ENCODE results near the gene SLC39A9. TPM values are rescaled to one million over a fixed set of nuclear protein-coding genes. Genes with fewer than 3 reads are reported as not detected.

The SLC39A9 gene
- total RNA-seq, 1 experiment from 2014 or later: 44.1 TPM

DNA sequence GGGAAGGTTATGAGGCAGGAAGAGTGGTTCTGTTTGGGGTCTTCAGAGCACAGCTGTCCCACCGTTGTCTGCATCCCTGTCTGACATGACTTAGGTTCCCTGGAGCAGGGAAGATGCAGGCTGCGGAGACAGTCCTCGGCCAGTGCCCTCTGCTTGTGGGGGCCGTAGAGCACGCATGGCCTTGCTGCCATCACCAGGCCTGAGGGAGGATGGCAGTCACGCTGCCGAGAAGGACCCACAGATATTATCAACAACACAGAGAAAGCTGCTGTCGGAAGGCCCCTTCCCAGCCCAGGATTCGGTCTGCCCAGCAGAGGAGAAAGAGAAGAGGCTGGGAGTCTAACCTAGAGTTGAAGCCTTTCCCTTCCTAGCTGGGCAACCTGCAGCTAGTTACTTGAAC lies 35.4 kb upstream of the SLC39A9 start:
- TF ChIP-seq ZNF423 (CRISPR knock-in tag; IDR thresholded peaks at IDR 0.05) (no peak), TCF7 (CRISPR knock-in tag; IDR thresholded peaks at IDR 0.05; ENCODE audit: low read depth) (no peak), NR1H2 (CRISPR knock-in tag; IDR thresholded peaks at IDR 0.05) (no peak), MXD4 (CRISPR knock-in tag; IDR thresholded peaks at IDR 0.05; ENCODE audit: borderline replicate concordance) (no peak), FOXJ3 (CRISPR knock-in tag; IDR thresholded peaks at IDR 0.05; ENCODE audit: borderline replicate concordance) (no peak), ZNF121 (CRISPR knock-in tag; IDR thresholded peaks at IDR 0.05) (no peak), E2F4 (CRISPR knock-in tag; IDR thresholded peaks at IDR 0.05; ENCODE audit: borderline replicate concordance, low read depth) (no peak), STAT6 (CRISPR knock-in tag; conservative IDR thresholded peaks at IDR 0.05; ENCODE audit: low read depth) (no peak), GRHL2 (CRISPR knock-in tag; IDR thresholded peaks at IDR 0.05; ENCODE audit: insufficient replicate concordance, severe bottlenecking) (no peak), CREM (CRISPR knock-in tag; IDR thresholded peaks at IDR 0.05) (no peak), CDX4 (CRISPR knock-in tag; IDR thresholded peaks at IDR 0.05; ENCODE audit: borderline replicate concordance) (no peak), TP53 (CRISPR knock-in tag; IDR thresholded peaks at IDR 0.05) (no peak), JUN (CRISPR knock-in tag; IDR thresholded peaks at IDR 0.05) (no peak), FOXP4 (CRISPR knock-in tag; IDR thresholded peaks at IDR 0.05) (no peak), ZNF138 (CRISPR knock-in tag; conservative IDR thresholded peaks at IDR 0.05) (no peak), FOXP1 (CRISPR knock-in tag; IDR thresholded peaks at IDR 0.05; ENCODE audit: borderline replicate concordance) (no peak), IRF1 (CRISPR knock-in tag; IDR thresholded peaks at IDR 0.05) (no peak), PREB (CRISPR knock-in tag; IDR thresholded peaks at IDR 0.05; ENCODE audit: borderline replicate concordance) (no peak)
- TF ChIP-seq, protein P1, sequence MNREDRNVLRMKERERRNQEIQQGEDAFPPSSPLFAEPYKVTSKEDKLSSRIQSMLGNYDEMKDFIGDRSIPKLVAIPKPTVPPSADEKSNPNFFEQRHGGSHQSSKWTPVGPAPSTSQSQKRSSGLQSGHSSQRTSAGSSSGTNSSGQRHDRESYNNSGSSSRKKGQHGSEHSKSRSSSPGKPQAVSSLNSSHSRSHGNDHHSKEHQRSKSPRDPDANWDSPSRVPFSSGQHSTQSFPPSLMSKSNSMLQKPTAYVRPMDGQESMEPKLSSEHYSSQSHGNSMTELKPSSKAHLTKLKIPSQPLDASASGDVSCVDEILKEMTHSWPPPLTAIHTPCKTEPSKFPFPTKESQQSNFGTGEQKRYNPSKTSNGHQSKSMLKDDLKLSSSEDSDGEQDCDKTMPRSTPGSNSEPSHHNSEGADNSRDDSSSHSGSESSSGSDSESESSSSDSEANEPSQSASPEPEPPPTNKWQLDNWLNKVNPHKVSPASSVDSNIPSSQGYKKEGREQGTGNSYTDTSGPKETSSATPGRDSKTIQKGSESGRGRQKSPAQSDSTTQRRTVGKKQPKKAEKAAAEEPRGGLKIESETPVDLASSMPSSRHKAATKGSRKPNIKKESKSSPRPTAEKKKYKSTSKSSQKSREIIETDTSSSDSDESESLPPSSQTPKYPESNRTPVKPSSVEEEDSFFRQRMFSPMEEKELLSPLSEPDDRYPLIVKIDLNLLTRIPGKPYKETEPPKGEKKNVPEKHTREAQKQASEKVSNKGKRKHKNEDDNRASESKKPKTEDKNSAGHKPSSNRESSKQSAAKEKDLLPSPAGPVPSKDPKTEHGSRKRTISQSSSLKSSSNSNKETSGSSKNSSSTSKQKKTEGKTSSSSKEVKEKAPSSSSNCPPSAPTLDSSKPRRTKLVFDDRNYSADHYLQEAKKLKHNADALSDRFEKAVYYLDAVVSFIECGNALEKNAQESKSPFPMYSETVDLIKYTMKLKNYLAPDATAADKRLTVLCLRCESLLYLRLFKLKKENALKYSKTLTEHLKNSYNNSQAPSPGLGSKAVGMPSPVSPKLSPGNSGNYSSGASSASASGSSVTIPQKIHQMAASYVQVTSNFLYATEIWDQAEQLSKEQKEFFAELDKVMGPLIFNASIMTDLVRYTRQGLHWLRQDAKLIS (CRISPR knock-in tag; IDR thresholded peaks at IDR 0.05; ENCODE audit: borderline replicate concordance): no peak
- TF ChIP-seq, protein P2, sequence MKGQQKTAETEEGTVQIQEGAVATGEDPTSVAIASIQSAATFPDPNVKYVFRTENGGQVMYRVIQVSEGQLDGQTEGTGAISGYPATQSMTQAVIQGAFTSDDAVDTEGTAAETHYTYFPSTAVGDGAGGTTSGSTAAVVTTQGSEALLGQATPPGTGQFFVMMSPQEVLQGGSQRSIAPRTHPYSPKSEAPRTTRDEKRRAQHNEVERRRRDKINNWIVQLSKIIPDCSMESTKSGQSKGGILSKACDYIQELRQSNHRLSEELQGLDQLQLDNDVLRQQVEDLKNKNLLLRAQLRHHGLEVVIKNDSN (CRISPR knock-in tag; IDR thresholded peaks at IDR 0.05): no peak

More for the DNA sequence above, 35.4 kb upstream of the SLC39A9 start:
- ChIA-PET CTCF (interaction anchor here (0.6 to 6.6 kb wide), 16 partner anchors 14 to 241 kb away, joined by 3 to 60 read pairs (median 4); partner anchors contain the start of gene GALNT16), POLR2A (no interaction called here)
- peak; percentile 99 for ATAC-seq
- Mint-ChIP-seq H3K27me3 (ENCODE audit: low read depth) (no peaks in the 10 kb centered on the region), H3K27ac (no peak overlapping the region; the same call in 1 of the 2 replicates), H3K9me3 (no peaks in the 10 kb centered on the region), H3K4me1 (no peaks in the 10 kb centered on the region), H3K36me3 (no peaks in the 10 kb centered on the region), H3K4me3 (no peak overlapping the region)
- DNase-seq (ENCODE audit: low spot score): peak; percentile 63
